IMR-90 (cell line): ENCODE measurements around the gene HOXC5. TPM values are rescaled to one million over a fixed set of nuclear protein-coding genes. Genes with fewer than 3 reads are reported as not detected.

Experiments used
- ATAC-seq: fragments of 200-7000 bp; cut with Tn5 transposase; 2 replicates; pipeline ENCODE4 v1.9.1; 2020; ENCODE audit warnings: low read depth, mild to moderate bottlenecking, moderate library complexity
- BruUV-seq: library from RNA; stranded (reverse); fragments of 400-500 nt; replicated peaks from 2 replicates; lab custom pipeline; 2021; lab: Mats Ljungman, UMichigan
- CTCF ChIA-PET: fragments of 300-600 bp; formaldehyde crosslinking; extraction: SDS; loops from one replicate; lab custom pipeline; 2021; ENCODE audit warnings: antibody characterized with exemption; lab: Yijun Ruan, JAX
- POLR2A ChIA-PET: fragments of 300-600 bp; sonication (Branson Sonifier 250); formaldehyde crosslinking; loops from one replicate; lab custom pipeline; 2022; ENCODE audit warnings: antibody characterized with exemption; ENCODE audit not compliant: unreplicated experiment; lab: Charles Lee
- DNase-seq: peaks from one replicate; pipeline ENCODE4 v3.0.0; 2013
- H2AFZ ChIP-seq: replicated peaks from 2 replicates; pipeline ENCODE3; 2013; ENCODE audit warnings: low read length, mild to moderate bottlenecking; ENCODE audit not compliant: poor library complexity
- H2AK5ac ChIP-seq: 2 replicates; pipeline ENCODE4 v1.6.1; 2013; ENCODE audit warnings: low read depth, low read length, inconsistent platforms
- H2AK9ac ChIP-seq: replicated peaks from 2 replicates; pipeline ENCODE3; 2013; ENCODE audit warnings: mild to moderate bottlenecking, low read depth, low read length, moderate library complexity; ENCODE audit not compliant: poor library complexity
- H2BK120ac ChIP-seq: 2 replicates; pipeline ENCODE4 v1.6.1; 2013; ENCODE audit warnings: low read depth, low read length, inconsistent platforms
- H2BK15ac ChIP-seq: 3 replicates; pipeline ENCODE4 v1.6.1; 2013; ENCODE audit warnings: low read depth, low read length, inconsistent platforms
- H2BK20ac ChIP-seq: 2 replicates; pipeline ENCODE4 v1.6.1; 2013; ENCODE audit warnings: low read depth, mild to moderate bottlenecking, inconsistent platforms, low read length, moderate library complexity
- H2BK5ac ChIP-seq: 2 replicates; pipeline ENCODE4 v1.6.1; 2013; ENCODE audit warnings: mild to moderate bottlenecking, low read depth, low read length, inconsistent platforms; ENCODE audit not compliant: poor library complexity, severe bottlenecking
- H3K14ac ChIP-seq: replicated peaks from 2 replicates; pipeline ENCODE4 v1.6.1; 2013; ENCODE audit warnings: low read depth, low read length, inconsistent platforms
- H3K18ac ChIP-seq: 2 replicates; pipeline ENCODE4 v1.6.1; 2013; ENCODE audit warnings: low read depth, low read length, control low read depth
- H3K23ac ChIP-seq: 2 replicates; pipeline ENCODE4 v1.6.1; 2013; ENCODE audit warnings: low read depth, low read length, inconsistent platforms
- H3K27ac ChIP-seq: 2 replicates; pipeline ENCODE4 v1.5.1; 2013; ENCODE audit warnings: mild to moderate bottlenecking, control low read depth, low read length; ENCODE audit not compliant: insufficient read depth
- H3K27me3 ChIP-seq: 2 replicates; pipeline ENCODE4 v1.6.1; 2013; ENCODE audit warnings: low read length; ENCODE audit not compliant: control insufficient read depth, insufficient read depth
- H3K36me3 ChIP-seq: 2 replicates; pipeline ENCODE4 v1.6.1; 2013; ENCODE audit warnings: low read length, mixed read lengths; ENCODE audit not compliant: control insufficient read depth, insufficient read depth
- H3K4ac ChIP-seq: 2 replicates; pipeline ENCODE4 v1.6.1; 2013; ENCODE audit warnings: low read depth, low read length, inconsistent platforms
- H3K4me1 ChIP-seq: 2 replicates; pipeline ENCODE4 v1.6.1; 2013; ENCODE audit warnings: low read length, mixed read lengths; ENCODE audit not compliant: control insufficient read depth, insufficient read depth
- H3K4me2 ChIP-seq: 2 replicates; pipeline ENCODE4 v1.6.1; 2013; ENCODE audit warnings: low read depth, mild to moderate bottlenecking, control low read depth, low read length, moderate library complexity
- H3K4me3 ChIP-seq: 2 replicates; pipeline ENCODE4 v1.5.1; 2013; ENCODE audit warnings: low read depth, mild to moderate bottlenecking, control low read depth, low read length, moderate library complexity; ENCODE audit not compliant: insufficient read depth
- H3K56ac ChIP-seq: 2 replicates; pipeline ENCODE4 v1.6.1; 2013; ENCODE audit warnings: low read length, inconsistent platforms; ENCODE audit not compliant: insufficient read depth; ENCODE audit errors: extremely low read depth
- H3K79me1 ChIP-seq, 2 experiments: 2 replicates each; pipeline ENCODE4 v1.6.1; 2013; ENCODE audit warnings: low read length in 2 of 2, inconsistent platforms in 1 of 2, low read depth in 1 of 2
- H3K9ac ChIP-seq: 2 replicates; pipeline ENCODE4 v1.6.1; 2013; ENCODE audit warnings: low read depth, low read length, control low read depth
- H3K9me1 ChIP-seq: 2 replicates; pipeline ENCODE4 v1.6.1; 2013; ENCODE audit warnings: low read length, inconsistent platforms; ENCODE audit not compliant: insufficient read depth
- H3K9me3 ChIP-seq: 2 replicates; pipeline ENCODE4 v1.6.1; 2013; ENCODE audit warnings: low read length; ENCODE audit not compliant: control insufficient read depth, insufficient read depth
- H4K20me1 ChIP-seq: 2 replicates; pipeline ENCODE4 v1.6.1; 2013; ENCODE audit warnings: low read length, inconsistent platforms; ENCODE audit not compliant: insufficient read depth
- H4K5ac ChIP-seq: 2 replicates; pipeline ENCODE4 v1.6.1; 2013; ENCODE audit warnings: mild to moderate bottlenecking, low read depth, low read length, control low read depth
- H4K8ac ChIP-seq, 2 experiments: 2 replicates each; pipeline ENCODE4 v1.6.1; 2013; ENCODE audit warnings: low read depth in 2 of 2, low read length in 2 of 2, control low read depth in 1 of 2, inconsistent platforms in 1 of 2
- H4K91ac ChIP-seq: 2 replicates; pipeline ENCODE4 v1.6.1; 2013; ENCODE audit warnings: low read depth, low read length, inconsistent platforms; ENCODE audit not compliant: insufficient read depth
- BHLHE40 ChIP-seq: fragments of 150-350 bp; IDR thresholded peaks from 2 replicates; pipeline ENCODE4 v1.6.1; 2016; ENCODE audit warnings: mild to moderate bottlenecking, low read depth, low read length
- CEBPB ChIP-seq: IDR thresholded peaks from 2 replicates; pipeline ENCODE4 v1.6.1; 2012; ENCODE audit warnings: low read depth, low read length, improper control_type of control experiment
- CHD1 ChIP-seq: IDR thresholded peaks from 2 replicates; pipeline ENCODE4 v1.6.1; 2012; ENCODE audit warnings: low read depth, low read length, improper control_type of control experiment
- CTCF ChIP-seq: conservative IDR thresholded peaks from 2 replicates; pipeline ENCODE4 v1.5.1; 2012; ENCODE audit warnings: mild to moderate bottlenecking, low read depth, low read length, improper control_type of control experiment
- FOS ChIP-seq: fragments of 150-350 bp; IDR thresholded peaks from 2 replicates; pipeline ENCODE4 v1.6.1; 2016; ENCODE audit warnings: low read depth, low read length
- MAFK ChIP-seq: IDR thresholded peaks from 2 replicates; pipeline ENCODE4 v1.6.1; 2012; ENCODE audit warnings: low read depth, low read length, improper control_type of control experiment
- MAZ ChIP-seq: IDR thresholded peaks from 2 replicates; pipeline ENCODE4 v1.6.1; 2012; ENCODE audit warnings: low read depth, mild to moderate bottlenecking, low read length, improper control_type of control experiment, moderate library complexity, borderline replicate concordance
- MXI1 ChIP-seq: IDR thresholded peaks from 2 replicates; pipeline ENCODE4 v1.6.1; 2012; ENCODE audit warnings: low read depth, mild to moderate bottlenecking, low read length, moderate library complexity, borderline replicate concordance
- NFE2L2 ChIP-seq: fragments of 150-350 bp; IDR thresholded peaks from 2 replicates; pipeline ENCODE4 v1.6.1; 2016; ENCODE audit warnings: low read depth, mild to moderate bottlenecking, low read length
- POLR2A ChIP-seq: IDR thresholded peaks from 2 replicates; pipeline ENCODE4 v1.6.1; 2012; ENCODE audit warnings: mild to moderate bottlenecking, low read depth, low read length
- RAD21 ChIP-seq: IDR thresholded peaks from 2 replicates; pipeline ENCODE4 v1.6.1; 2012; ENCODE audit warnings: low read length, improper control_type of control experiment
- RCOR1 ChIP-seq: IDR thresholded peaks from 2 replicates; pipeline ENCODE4 v1.6.1; 2012; ENCODE audit warnings: mild to moderate bottlenecking, low read length, improper control_type of control experiment; ENCODE audit not compliant: insufficient replicate concordance
- RFX5 ChIP-seq: IDR thresholded peaks from 2 replicates; pipeline ENCODE4 v1.8.0; 2012; ENCODE audit warnings: low read depth, mild to moderate bottlenecking, low read length, moderate library complexity
- SMC3 ChIP-seq: fragments of 150-350 bp; IDR thresholded peaks from 2 replicates; pipeline ENCODE4 v1.6.1; 2016; ENCODE audit warnings: low read depth, mild to moderate bottlenecking, antibody characterized with exemption, low read length, moderate library complexity
- USF2 ChIP-seq: fragments of 150-350 bp; IDR thresholded peaks from 2 replicates; pipeline ENCODE4 v1.6.1; 2017; ENCODE audit warnings: mild to moderate bottlenecking, antibody characterized with exemption, low read length, low read depth
- WGBS, 2 experiments: methylation state at CpG; one replicate each; pipeline versions ENCODE4 v1.1.5 to v1.1.7; 2013; ENCODE audit warnings: missing lambda C conversion rate in 2 of 2; ENCODE audit not compliant: insufficient read length in 1 of 2; ENCODE audit errors: extremely low coverage in 2 of 2; 5-methylcytosine and 5-hydroxymethylcytosine counted together
- dilution Hi-C: fragments of 300-500 bp; cut with HindIII; formaldehyde crosslinking; loops from one replicate; pipeline ENCODE4 v1.14.3; 2018; ENCODE audit warnings: low sequenced_read_pairs; ENCODE audit not compliant: unreplicated experiment
- in situ Hi-C: fragments of 300-500 bp; cut with MboI; formaldehyde crosslinking; loops from 3 replicates; pipeline ENCODE4 v1.14.3; 2019; ENCODE audit warnings: low sequenced_read_pairs, inconsistent platforms, mixed read lengths
- intact Hi-C: fragments of 100-400 bp; cut with micrococcal nuclease; formaldehyde crosslinking; loops from 2 replicates; pipeline ENCODE4 v1.10.0; 2022
- polyA plus RNA-seq, 3 experiments: library from polyadenylated mRNA; depleted of rRNA; stranded (reverse); fragments of >200 nt; gene quantifications; 2 replicates each; pipeline ENCODE4 v1.2.3, GENCODE V29; 2012; ENCODE audit warnings: low replicate concordance in 1 of 3
- total RNA-seq: library from RNA; depleted of rRNA; stranded (reverse); fragments of >200 nt; gene quantifications from 2 replicates; pipeline ENCODE4 v1.2.3, GENCODE V29; 2012
- TF ChIP-seq, protein P1 (sequence below): fragments of 150-350 bp; IDR thresholded peaks from 2 replicates; pipeline ENCODE4 v1.6.1; 2016; ENCODE audit warnings: low read depth, mild to moderate bottlenecking, low read length, moderate library complexity, borderline replicate concordance

HOXC5 gene
- total and polyA plus RNA-seq, 2 of the 4 experiments (the other 2 are of a cell fraction): not detected

DNA sequence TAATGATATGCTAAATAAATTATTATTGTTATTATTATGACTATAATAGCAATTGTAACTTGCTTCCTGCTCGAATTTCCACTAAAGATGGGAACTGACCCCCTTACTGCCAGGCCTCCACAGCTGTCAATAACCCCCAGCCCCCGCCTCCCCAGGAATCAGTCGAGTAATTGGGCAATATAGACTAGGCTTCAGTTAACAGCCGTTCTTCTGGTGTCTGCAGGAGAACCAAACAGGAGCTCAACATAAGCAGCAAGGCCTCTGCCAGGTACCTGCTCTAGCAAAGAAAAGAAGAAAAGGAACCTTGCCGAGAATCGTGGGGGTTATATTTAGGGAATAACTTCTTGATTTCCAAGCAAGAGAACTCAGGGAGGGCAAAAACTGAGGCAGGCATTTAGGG is 42.6 kb downstream of the HOXC5 start:
- Histone ChIP-seq H4K8ac (no peak overlapping the region), H3K14ac (no peak overlapping the region), H4K20me1 (no peaks in the 10 kb centered on the region), H3K4me2 (no peak overlapping the region), H2BK20ac (no peak overlapping the region), H3K9me3 (no peaks in the 10 kb centered on the region), H2BK15ac (no peak overlapping the region), H4K5ac (no peak overlapping the region), H3K4me1 (no peaks in the 10 kb centered on the region), H2AFZ (no peak overlapping the region), H3K27ac (no peak overlapping the region), H3K36me3 (no peaks in the 10 kb centered on the region), H3K23ac (no peak overlapping the region), H2AK5ac (no peak overlapping the region), H3K9me1 (no peaks in the 10 kb centered on the region), H3K79me1 (no peaks in the 10 kb centered on the region), H2AK9ac (no peak overlapping the region), H3K9ac (no peak overlapping the region), H3K27me3 (peaks cover 26% of the 10 kb centered on the region), H2BK5ac (no peak overlapping the region), H2BK120ac (no peak overlapping the region), H3K4me3 (no peak overlapping the region), H3K56ac (no peak overlapping the region), H3K18ac (no peak overlapping the region), H3K4ac (no peak overlapping the region), H4K91ac (no peak overlapping the region)
- POLR2A ChIA-PET: no interaction called here
- CTCF ChIA-PET: no interaction called here
- TF ChIP-seq MAZ (no peak), BHLHE40 (no peak), CHD1 (no peak), RAD21 (no peak), MAFK (no peak), FOS (no peak), POLR2A (no peak), USF2 (no peak), RFX5 (no peak), CTCF (no peak), SMC3 (no peak), RCOR1 (no peak), NFE2L2 (no peak), MXI1 (no peak), CEBPB (no peak)
- TF ChIP-seq, protein P1, sequence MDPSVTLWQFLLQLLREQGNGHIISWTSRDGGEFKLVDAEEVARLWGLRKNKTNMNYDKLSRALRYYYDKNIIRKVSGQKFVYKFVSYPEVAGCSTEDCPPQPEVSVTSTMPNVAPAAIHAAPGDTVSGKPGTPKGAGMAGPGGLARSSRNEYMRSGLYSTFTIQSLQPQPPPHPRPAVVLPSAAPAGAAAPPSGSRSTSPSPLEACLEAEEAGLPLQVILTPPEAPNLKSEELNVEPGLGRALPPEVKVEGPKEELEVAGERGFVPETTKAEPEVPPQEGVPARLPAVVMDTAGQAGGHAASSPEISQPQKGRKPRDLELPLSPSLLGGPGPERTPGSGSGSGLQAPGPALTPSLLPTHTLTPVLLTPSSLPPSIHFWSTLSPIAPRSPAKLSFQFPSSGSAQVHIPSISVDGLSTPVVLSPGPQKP: no peak
- WGBS, 2 experiments: 54% methylated on average over 3 of the region's 6 CpGs; no CpG with 5 or more reads in 1 of the 2 experiments
- intact Hi-C loops (no loop called here), dilution Hi-C loops (no loop called here), in situ Hi-C loops (no loop called here)
- no peak for DNase-seq
- BruUV-seq: no TSS peak
- no peak for ATAC-seq
